ENCODE measurements around the gene OR52B2. TPM values are rescaled to one million over a fixed set of nuclear protein-coding genes. Genes with fewer than 3 reads are reported as not detected.

The OR52B2 gene
- total and polyA plus RNA-seq, 2 of the 8 experiments (the other 6 are each of a cell fraction or from before 2014, with no cell fraction given): 0.15 TPM; not detected in 1

DNA sequence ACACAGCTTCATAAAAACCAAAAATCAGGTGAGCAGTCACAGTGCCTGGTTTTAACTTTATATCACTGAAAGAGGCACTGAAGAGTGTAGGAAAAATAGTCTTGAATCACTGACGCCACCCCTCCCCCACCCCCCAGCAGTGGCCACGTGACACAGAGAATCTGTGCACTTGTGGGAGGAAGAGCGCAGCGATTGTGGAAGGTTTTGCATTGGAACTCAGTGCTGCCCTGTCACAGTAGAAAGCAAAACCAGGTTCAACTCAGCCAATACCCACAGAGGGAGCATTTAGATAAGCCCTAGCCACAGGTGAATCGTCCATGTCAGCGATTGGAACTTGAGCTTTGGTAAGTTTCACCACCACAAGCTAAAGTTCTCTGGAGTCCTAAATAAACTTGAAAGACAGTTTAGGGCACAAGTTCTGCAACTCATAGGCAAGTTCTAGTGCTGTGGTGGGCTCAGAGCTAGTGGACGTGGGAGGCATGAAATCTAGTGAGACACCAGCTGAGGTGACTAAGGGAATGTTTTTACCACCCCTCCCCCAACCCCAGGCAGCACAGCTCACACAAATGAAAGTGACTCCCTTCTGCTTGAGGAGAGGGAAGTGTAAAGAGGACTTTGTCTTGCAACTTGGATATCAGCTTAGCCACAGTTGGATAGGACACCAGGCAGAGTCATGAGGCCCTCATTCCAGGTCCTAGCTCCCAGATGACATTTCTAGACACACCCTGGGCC lies 13.3 kb downstream of the OR52B2 start:
- H2BK12ac ChIP-seq (ENCODE audit: low read depth, low read length): peak overlapping the region; percentile 51; the same call in 1 of the 2 replicates
- H3K18ac ChIP-seq (ENCODE audit: extremely low read depth, low read length): no peak overlapping the region
- 0 out of 2 replicates have a peak overlapping the region, but pooled peaks have one; percentile 18 for H2BK15ac ChIP-seq (ENCODE audit: low read length)
- H3K27me3 ChIP-seq (replicated peaks in 1 of 4; ENCODE audit: control insufficient read depth in 3 of 4, extremely low read depth in 1 of 4, insufficient read depth in 3 of 4, low read length in 3 of 4): peaks cover 0 to 3% (median under 1%) of the 10 kb centered on the region in 4 experiments; a peak in 3 of 7 replicates
- H2BK5ac ChIP-seq (ENCODE audit: low read depth, low read length): no peak overlapping the region
- DNase-seq (ENCODE audit: low read depth in 1 of 2, low spot score in 2 of 2) (no peak), FAIRE-seq (no peak)
- no peak overlapping the region for H2BK20ac ChIP-seq (ENCODE audit: low read length)
- H4K5ac ChIP-seq (ENCODE audit: insufficient read length, low read depth, low read length): no peak overlapping the region
- H3K4ac ChIP-seq (replicated peaks; ENCODE audit: insufficient read length, low read depth, low read length): no peak overlapping the region
- ChIA-PET CTCF (ENCODE audit: partially characterized antibody) (interaction anchor here (0.7 to 1.2 kb wide), 4 partner anchors 53 to 1322 kb away, joined by 3 to 4 read pairs (median 3); no protein-coding TSS in a partner anchor), POLR2A (ENCODE audit: partially characterized antibody) (interaction anchor here (1.7 kb wide), 1 partner anchor 13 kb away, joined by 4 read pairs; no protein-coding TSS in a partner anchor)
- peak overlapping the region; percentile 63 for H2AFZ ChIP-seq (ENCODE audit: low read length)
- H3K9ac ChIP-seq (replicated peaks in 1 of 4; ENCODE audit: extremely low read depth in 1 of 4, low read depth in 3 of 4, low read length in 3 of 4): no peak overlapping the region
- H3K4me3 ChIP-seq (ENCODE audit: extremely low read depth in 1 of 4, insufficient read depth in 2 of 4, low read depth in 3 of 4, low read length in 4 of 4): no peak overlapping the region
- no peak overlapping the region for H3K23ac ChIP-seq (ENCODE audit: insufficient read length)
- no peaks in the 10 kb centered on the region for H3K23me2 ChIP-seq (ENCODE audit: low read depth, low read length)
- no peak overlapping the region for H2BK120ac ChIP-seq (replicated peaks; ENCODE audit: low read depth, low read length)
- no peaks in the 10 kb centered on the region for H3K36me3 ChIP-seq (ENCODE audit: control insufficient read depth in 2 of 4, insufficient read depth in 4 of 4, low read length in 3 of 4)
- peak overlapping the region in 1 of 2 experiments; percentile 14; a peak in 1 of 4 replicates for H3K4me2 ChIP-seq (ENCODE audit: insufficient read depth in 1 of 2, low read depth in 2 of 2, low read length in 2 of 2)
- H4K8ac ChIP-seq (ENCODE audit: extremely low read depth, insufficient read depth, low read length): no peak overlapping the region
- no peak overlapping the region for H2AK5ac ChIP-seq (ENCODE audit: low read depth, low read length)
- H3K79me2 ChIP-seq (ENCODE audit: control insufficient read depth in 1 of 2, insufficient read depth in 2 of 2, low read length in 2 of 2): no peaks in the 10 kb centered on the region
- no peaks in the 10 kb centered on the region for H3K9me3 ChIP-seq (ENCODE audit: insufficient read depth in 2 of 2, low read depth in 1 of 2, low read length in 1 of 2)
- H4K20me1 ChIP-seq (replicated peaks in 1 of 2; ENCODE audit: control insufficient read depth in 1 of 2, insufficient read depth in 2 of 2, low read length in 2 of 2): no peaks in the 10 kb centered on the region
- no peaks in the 10 kb centered on the region for H3K79me1 ChIP-seq (ENCODE audit: low read depth, low read length)
- H3K4me1 ChIP-seq (replicated peaks in 1 of 4; ENCODE audit: control insufficient read depth in 3 of 4, insufficient read depth in 4 of 4, low read length in 3 of 4): peaks cover 0 to 6% (median 0%) of the 10 kb centered on the region in 4 experiments; a peak in 3 of 7 replicates
- H4K91ac ChIP-seq (replicated peaks; ENCODE audit: insufficient read length, low read length): no peak overlapping the region
- H3K27ac ChIP-seq (ENCODE audit: low read depth, low read length): no peak overlapping the region
- H3K14ac ChIP-seq (ENCODE audit: insufficient read length): no peak overlapping the region
- TF ChIP-seq MAFK (IDR thresholded peaks at IDR 0.05; ENCODE audit: low read depth, low read length) (peak; percentile 37; the same call in 1 of the 2 replicates), HDAC2 (IDR thresholded peaks at IDR 0.05; ENCODE audit: borderline replicate concordance in 1 of 2, low read depth in 2 of 2, low read length in 2 of 2) (no peak)
- WGBS, 2 experiments (ENCODE audit: extremely low coverage in 1 of 2, insufficient coverage in 1 of 2, insufficient read length in 1 of 2, insufficient replicate concordance in 2 of 2, low coverage in 1 of 2, low lambda C conversion rate in 2 of 2, missing lambda C conversion rate in 1 of 2): 73% methylated on average over 7 of the region's 7 CpGs; no CpG with 5 or more reads in 1 of the 2 experiments
- no peak overlapping the region for H3K56ac ChIP-seq (replicated peaks; ENCODE audit: insufficient read length, low read depth, low read length)
